Rectal smooth muscle tissue (tissue), 1 donor: ENCODE results near the gene GNAI2.

Experiments used
- H3K27ac ChIP-seq: one replicate; pipeline ENCODE4 v1.7.0; 2013; ENCODE audit warnings: low read depth, low read length, inconsistent platforms
- H3K27me3 ChIP-seq: one replicate; pipeline ENCODE4 v1.7.0; 2013; ENCODE audit warnings: low read length; ENCODE audit not compliant: control insufficient read depth, insufficient read depth
- H3K36me3 ChIP-seq: one replicate; pipeline ENCODE4 v1.7.0; 2013; ENCODE audit warnings: low read length; ENCODE audit not compliant: control insufficient read depth, insufficient read depth
- H3K4me1 ChIP-seq: one replicate; pipeline ENCODE4 v1.7.0; 2013; ENCODE audit warnings: low read length; ENCODE audit not compliant: control insufficient read depth, insufficient read depth
- H3K4me3 ChIP-seq: one replicate; pipeline ENCODE4 v1.7.0; 2013; ENCODE audit warnings: low read length
- H3K9ac ChIP-seq: one replicate; pipeline ENCODE4 v1.7.0; 2013; ENCODE audit warnings: low read length

GNAI2 gene

GRCh38 chr3:50235716-50236483 lies at the start of gene GNAI2:
GNAI2 (plus strand) TSS chr3:50236204; CDS start chr3:50236336, 132 bp downstream.
- H3K27me3 ChIP-seq, result no peaks in the 10 kb centered on the region
- no peaks in the 10 kb centered on the region for H3K36me3 ChIP-seq
- H3K9ac ChIP-seq, result peak within 1 kb of the TSS; percentile 71
- H3K4me1 ChIP-seq, result peaks cover 19% of the 10 kb centered on the region
- H3K4me3 ChIP-seq, result peak within 1 kb of the TSS; percentile 96
- H3K27ac ChIP-seq, result peak within 1 kb of the TSS; percentile 86

GRCh38 chr3:50187750-50188149 lies 48.3 kb upstream of the GNAI2 start:
- Histone ChIP-seq H3K4me3 (no peak overlapping the region), H3K4me1 (no peaks in the 10 kb centered on the region), H3K27me3 (no peaks in the 10 kb centered on the region), H3K9ac (no peak overlapping the region), H3K36me3 (no peaks in the 10 kb centered on the region), H3K27ac (no peak overlapping the region)

GRCh38 chr3:50189274-50189673 lies 46.7 kb upstream of the GNAI2 start:
- H3K27me3 ChIP-seq, result peaks cover 13% of the 10 kb centered on the region
- no peak overlapping the region for H3K27ac ChIP-seq

GRCh38 chr3:50189989-50190388 lies 46.0 kb upstream of the GNAI2 start:
- no peaks in the 10 kb centered on the region for H3K36me3 ChIP-seq

More at GRCh38 chr3:50189274-50189673, 46.7 kb upstream of the GNAI2 start:
- H3K4me3 ChIP-seq, result no peak overlapping the region
- H3K36me3 ChIP-seq, result no peaks in the 10 kb centered on the region
- H3K9ac ChIP-seq, result no peak overlapping the region
- H3K4me1 ChIP-seq, result no peaks in the 10 kb centered on the region

GRCh38 chr3:50190936-50191660 lies 44.9 kb upstream of the GNAI2 start, which contains the start of gene GNAT1:
GNAT1 (plus strand) TSS chr3:50191610; CDS start chr3:50191726, 116 bp downstream.
- no peak within 1 kb of the TSS for H3K27ac ChIP-seq
- no peaks in the 10 kb centered on the region for H3K36me3 ChIP-seq

More at GRCh38 chr3:50189989-50190388, 46.0 kb upstream of the GNAI2 start:
- Histone ChIP-seq H3K4me1 (no peaks in the 10 kb centered on the region), H3K27ac (no peak overlapping the region), H3K9ac (no peak overlapping the region), H3K4me3 (no peak overlapping the region), H3K27me3 (peaks cover 14% of the 10 kb centered on the region)

GRCh38 chr3:50192124-50192523 lies 43.9 kb upstream of the GNAI2 start:
- peaks cover 16% of the 10 kb centered on the region for H3K27me3 ChIP-seq

More at GRCh38 chr3:50190936-50191660, 44.9 kb upstream of the GNAI2 start, which contains the start of gene GNAT1:
- Histone ChIP-seq H3K27me3 (peaks cover 16% of the 10 kb centered on the region), H3K4me1 (no peaks in the 10 kb centered on the region), H3K4me3 (no peak within 1 kb of the TSS), H3K9ac (no peak within 1 kb of the TSS)

GRCh38 chr3:50192689-50193141 lies 43.3 kb upstream of the GNAI2 start:
- peaks cover 16% of the 10 kb centered on the region for H3K27me3 ChIP-seq
- no peaks in the 10 kb centered on the region for H3K4me1 ChIP-seq
- H3K4me3 ChIP-seq, result no peak overlapping the region
- H3K9ac ChIP-seq, result no peak overlapping the region
- H3K27ac ChIP-seq, result no peak overlapping the region
- no peaks in the 10 kb centered on the region for H3K36me3 ChIP-seq

More at GRCh38 chr3:50192124-50192523, 43.9 kb upstream of the GNAI2 start:
- no peaks in the 10 kb centered on the region for H3K4me1 ChIP-seq
- no peak overlapping the region for H3K4me3 ChIP-seq
- H3K9ac ChIP-seq, result no peak overlapping the region
- no peaks in the 10 kb centered on the region for H3K36me3 ChIP-seq
- H3K27ac ChIP-seq, result no peak overlapping the region

- peaks cover 16% of the 10 kb centered on the region for H3K27me3 ChIP-seq
- no peak overlapping the region for H3K27ac ChIP-seq
- H3K9ac ChIP-seq, result no peak overlapping the region
- H3K4me3 ChIP-seq, result no peak overlapping the region
- H3K36me3 ChIP-seq, result no peaks in the 10 kb centered on the region
- no peaks in the 10 kb centered on the region for H3K4me1 ChIP-seq
Observed at GRCh38 chr3:50193286-50193685, 42.7 kb upstream of the GNAI2 start.

GRCh38 chr3:50193746-50194127 lies 42.3 kb upstream of the GNAI2 start:
- no peak overlapping the region for H3K27ac ChIP-seq
- H3K4me3 ChIP-seq, result no peak overlapping the region
- H3K27me3 ChIP-seq, result peaks cover 16% of the 10 kb centered on the region
- no peaks in the 10 kb centered on the region for H3K36me3 ChIP-seq
- no peak overlapping the region for H3K9ac ChIP-seq
- H3K4me1 ChIP-seq, result no peaks in the 10 kb centered on the region

GRCh38 chr3:50194128-50194902 lies 41.7 kb upstream of the GNAI2 start:
- Histone ChIP-seq H3K36me3 (no peaks in the 10 kb centered on the region), H3K4me1 (no peaks in the 10 kb centered on the region), H3K27ac (no peak overlapping the region), H3K4me3 (peak overlapping the region; percentile 47), H3K27me3 (peaks cover 16% of the 10 kb centered on the region), H3K9ac (no peak overlapping the region)

- H3K4me3 ChIP-seq, result peak overlapping the region; percentile 47
- H3K9ac ChIP-seq, result no peak overlapping the region
Observed at GRCh38 chr3:50194903-50195500, 41.0 kb upstream of the GNAI2 start.

More at GRCh38 chr3:50194903-50195500, 41.0 kb upstream of the GNAI2 start:
- Histone ChIP-seq H3K27me3 (peaks cover 16% of the 10 kb centered on the region), H3K27ac (no peak overlapping the region), H3K4me1 (no peaks in the 10 kb centered on the region), H3K36me3 (no peaks in the 10 kb centered on the region)
